Stimulated activated CD8-positive, alpha-beta memory T cell treated with anti-CD3 and anti-CD28 coated beads, Interleukin-4, amount 100 ng/mL, for 1 hour (primary cell): ENCODE measurements around the gene MED13L.
"Not testable (repeated sequence)": the region's sequence is repeated elsewhere in the genome, so short reads cannot be mapped to it uniquely, and the experiment has no call there.

ENCODE experiments used
- DNase-seq, 2 donors: peaks; one replicate each; pipeline ENCODE4 v3.0.0-alpha.2; 2020; ENCODE audit warnings: low read depth in 2 of 2, low spot score in 1 of 2

Gene MED13L

GRCh38 chr12:116248433-116248832 lies 29.1 kb downstream of the MED13L start:
- no peak for DNase-seq

- DNase-seq = no peak
These were observed 30.1 kb downstream of the MED13L start for GRCh38 chr12:116247377-116247776.

- DNase-seq = no peak
These were observed 30.9 kb downstream of the MED13L start for GRCh38 chr12:116246490-116247179.

GRCh38 chr12:116245189-116245588 lies 32.3 kb downstream of the MED13L start:
- DNase-seq = no peak

GRCh38 chr12:116244474-116245090 lies 32.9 kb downstream of the MED13L start:
- no peak for DNase-seq

- no peak for DNase-seq
These were observed 33.5 kb downstream of the MED13L start for GRCh38 chr12:116244001-116244400.

GRCh38 chr12:116242740-116243139 lies 34.8 kb downstream of the MED13L start:
- no peak for DNase-seq

GRCh38 chr12:116241157-116241759 lies 36.2 kb downstream of the MED13L start:
- no peak for DNase-seq

- not testable (repeated sequence) for DNase-seq
These were observed 38.8 kb downstream of the MED13L start for GRCh38 chr12:116238570-116239119.

GRCh38 chr12:116238149-116238548 lies 39.3 kb downstream of the MED13L start:
- no peak for DNase-seq

GRCh38 chr12:116236976-116237375 lies 40.5 kb downstream of the MED13L start:
- no peak for DNase-seq

- DNase-seq = peak in 1 of 2 donors; percentile 30
These were observed 41.3 kb downstream of the MED13L start for GRCh38 chr12:116236148-116236731.

GRCh38 chr12:116234148-116234547 lies 43.3 kb downstream of the MED13L start:
- not testable (repeated sequence) for DNase-seq

- no peak for DNase-seq
These were observed 43.8 kb downstream of the MED13L start for GRCh38 chr12:116233669-116234068.

GRCh38 chr12:116227811-116228210 lies 49.7 kb downstream of the MED13L start:
- DNase-seq = no peak

- DNase-seq = no peak
These were observed 51.5 kb downstream of the MED13L start for GRCh38 chr12:116226026-116226425.

GRCh38 chr12:116222358-116222757 lies 55.1 kb downstream of the MED13L start:
- no peak for DNase-seq

- no peak for DNase-seq
These were observed 56.7 kb downstream of the MED13L start for GRCh38 chr12:116220756-116221155.

GRCh38 chr12:116217045-116217735 lies 60.3 kb downstream of the MED13L start:
- no peak for DNase-seq

- no peak for DNase-seq
These were observed 61.3 kb downstream of the MED13L start for GRCh38 chr12:116216022-116216756.
